IPS-11a (cell line): Measurements from ENCODE around the gene COA3.

Source experiments
- H3K4me3 ChIP-seq: one replicate; pipeline ENCODE4 v1.5.1; 2013; ENCODE audit warnings: low read depth, low read length, control low read depth

COA3 gene

DNA sequence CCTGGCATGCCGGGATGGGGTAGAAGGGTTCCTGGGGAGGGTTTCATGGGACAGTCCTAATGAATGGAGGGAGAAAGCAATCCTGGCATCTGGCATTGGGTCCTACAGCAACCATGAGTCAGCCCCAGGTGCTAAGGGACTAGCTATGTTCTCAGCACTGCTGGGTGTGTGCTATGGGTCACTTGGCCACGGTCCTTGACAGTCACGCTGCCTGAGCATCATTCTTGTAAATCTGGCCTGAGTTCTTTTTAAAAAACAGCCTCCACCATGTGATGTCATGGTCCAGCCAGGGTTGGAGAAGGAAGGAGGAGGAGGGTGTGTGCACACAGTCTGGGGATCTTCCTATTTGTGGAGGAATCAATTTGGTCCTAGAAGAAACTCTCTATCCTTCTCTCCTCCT is 43.7 kb downstream of the COA3 start:
- H3K4me3 ChIP-seq: no peak overlapping the region

DNA sequence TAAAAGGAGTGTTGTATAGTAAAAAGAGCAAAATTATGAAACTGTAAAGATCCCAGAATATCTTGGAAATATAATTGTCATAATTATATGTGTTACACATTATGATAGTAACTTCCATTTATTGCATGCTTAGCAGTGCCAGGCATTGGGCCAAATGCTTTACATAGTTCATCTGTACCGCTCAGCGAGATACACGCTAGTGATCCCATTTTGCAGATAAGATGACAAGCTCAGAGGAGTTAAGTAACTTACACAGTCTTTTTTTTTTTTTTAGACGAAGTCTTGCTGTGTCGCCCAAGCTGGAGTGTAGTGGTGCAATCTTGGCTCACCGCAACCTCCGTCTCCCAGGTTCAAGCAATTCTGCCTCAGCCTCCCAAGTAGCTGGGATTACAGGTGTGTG is 46.9 kb downstream of the COA3 start:
- H3K4me3 ChIP-seq: no peak overlapping the region

DNA sequence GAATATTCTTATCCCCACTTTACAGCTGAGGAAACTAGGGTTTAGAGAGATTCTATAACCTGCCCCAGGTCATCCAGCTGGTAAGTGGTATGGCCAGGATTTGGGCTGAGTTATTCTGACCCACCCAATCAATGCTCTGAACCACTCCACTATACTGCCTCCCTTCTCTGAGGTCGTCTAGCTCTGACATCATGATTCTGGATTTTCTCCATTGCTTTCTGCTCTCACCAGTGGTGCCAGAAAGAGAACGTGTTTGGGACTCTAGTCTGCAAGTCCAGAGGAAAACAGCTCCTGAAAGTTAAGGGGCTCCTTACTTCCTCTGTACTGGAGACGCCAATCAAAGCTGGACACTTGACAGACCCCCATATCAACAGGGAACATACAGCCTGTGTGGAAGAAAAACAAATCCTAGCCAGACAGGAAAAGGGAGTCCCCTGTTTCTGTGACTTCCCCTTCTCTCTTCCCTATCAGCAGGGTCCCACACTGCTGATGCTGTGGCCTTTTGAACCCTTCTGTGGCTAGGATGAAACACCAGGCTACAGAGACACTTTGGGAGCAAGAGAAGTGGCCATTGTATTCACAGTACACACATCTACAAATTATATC is 47.7 kb downstream of the COA3 start:
- no peak overlapping the region for H3K4me3 ChIP-seq

DNA sequence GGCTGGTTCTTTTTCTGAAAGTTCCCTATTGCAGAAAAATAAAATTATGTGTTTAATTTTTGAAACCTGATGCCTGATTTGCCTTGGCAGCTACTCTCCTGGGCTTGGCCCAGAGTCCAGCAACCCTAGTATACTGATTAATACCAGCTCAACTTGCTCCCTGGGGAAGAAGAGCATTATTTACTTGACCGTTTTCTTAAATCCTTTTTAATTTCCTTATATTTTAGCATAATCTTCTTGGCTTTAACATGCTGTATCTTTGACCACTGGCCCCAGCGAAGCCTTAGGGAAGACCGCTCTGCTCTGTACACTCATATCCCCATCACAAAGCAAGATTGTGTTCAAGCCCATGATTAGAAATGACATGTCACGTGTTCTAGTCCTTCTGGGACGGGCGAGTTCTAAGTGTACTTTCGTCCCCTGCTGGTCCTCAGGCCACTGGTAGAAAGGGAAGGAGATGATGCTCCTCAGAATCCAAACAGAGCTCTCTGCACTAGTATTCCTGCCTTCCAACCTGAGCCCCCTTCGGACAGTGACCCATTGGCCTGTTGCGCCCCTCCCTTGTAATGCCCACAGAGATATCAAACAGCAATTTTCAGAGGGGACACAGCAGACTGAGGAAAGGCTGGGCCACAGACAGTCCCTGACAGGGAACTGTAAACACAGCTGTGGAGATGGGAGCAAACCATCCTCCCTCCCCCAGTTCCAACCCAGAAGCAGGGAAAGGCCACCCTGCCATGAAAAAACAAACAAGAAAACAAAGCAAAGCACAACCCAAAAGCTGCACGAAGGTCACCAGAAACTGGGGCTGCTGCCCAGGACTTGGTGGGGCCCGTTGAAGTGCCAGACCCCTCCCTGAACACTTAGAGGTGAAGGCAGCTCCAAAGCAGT is 49.4 kb downstream of the COA3 start:
- H3K4me3 ChIP-seq: no peak overlapping the region

DNA sequence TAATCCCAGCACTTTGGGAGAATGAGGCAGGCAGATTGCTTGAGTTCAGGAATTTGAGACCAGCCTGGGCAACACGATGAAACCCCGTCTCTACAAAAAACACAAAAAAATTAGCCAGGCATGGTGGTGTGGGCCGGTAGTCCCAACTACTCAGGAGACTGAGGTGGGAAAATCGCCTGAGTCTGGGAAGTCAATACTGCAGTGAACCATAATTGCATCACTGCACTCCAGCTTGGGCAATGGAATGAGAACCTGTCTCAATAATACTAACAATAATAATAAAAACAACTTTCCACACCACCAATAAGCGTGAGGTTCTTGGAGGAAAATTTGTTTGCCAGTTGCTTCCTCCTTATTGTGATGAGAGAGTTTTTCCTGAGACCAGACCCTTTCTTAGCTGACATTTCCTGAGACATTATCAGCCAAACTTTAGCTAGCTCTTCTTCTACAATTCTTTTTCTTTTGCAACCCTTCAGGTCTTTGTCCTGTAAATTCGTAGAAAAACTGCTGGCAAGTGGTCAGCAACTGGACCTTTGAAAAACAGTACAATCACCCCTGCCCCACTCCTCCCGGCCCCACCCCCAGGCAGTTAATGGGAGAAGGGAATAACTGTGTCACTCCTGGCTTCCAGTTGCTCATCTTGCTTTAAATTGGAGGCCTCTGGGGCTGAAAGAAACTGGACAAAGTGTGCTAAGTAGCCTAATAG is 50.1 kb downstream of the COA3 start:
- no peak overlapping the region for H3K4me3 ChIP-seq
